Measurements from ENCODE around the gene TEAD3. TPM values are rescaled to one million over a fixed set of nuclear protein-coding genes. Genes with fewer than 3 reads are reported as not detected.

The TEAD3 gene
- total RNA-seq, 1 experiment from 2014 or later, result 34.3 TPM

DNA sequence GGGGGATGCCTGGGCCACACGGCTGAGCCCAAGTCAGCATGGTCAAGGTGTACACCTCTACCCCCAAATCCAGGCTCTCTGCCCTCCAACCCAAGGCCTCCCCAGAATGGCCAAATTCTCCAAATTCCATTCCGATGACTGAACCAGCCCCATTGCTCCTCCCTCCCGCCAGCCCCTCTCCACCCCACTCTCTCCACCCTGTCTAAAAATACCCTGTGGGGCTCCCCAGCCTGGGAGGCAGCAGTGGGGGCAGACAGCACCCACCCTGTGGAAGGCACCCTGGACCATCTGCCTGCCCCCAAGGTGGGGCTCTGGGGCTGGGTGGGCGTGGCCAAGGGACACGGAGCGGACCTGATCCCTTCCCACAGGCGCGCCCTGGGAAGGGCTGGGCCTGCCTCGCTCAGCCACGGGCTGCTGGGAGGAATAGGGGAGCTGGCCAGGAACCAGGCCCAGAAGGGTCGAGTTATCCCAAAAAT is 11.4 kb downstream of the TEAD3 start (continued):
- TF ChIP-seq USF1 (CRISPR knock-in tag; IDR thresholded peaks at IDR 0.05), result peak; percentile 33; the same call in 1 of the 2 replicates
- TF ChIP-seq FOXJ3 (CRISPR knock-in tag; IDR thresholded peaks at IDR 0.05; ENCODE audit: borderline replicate concordance), result no peak

DNA sequence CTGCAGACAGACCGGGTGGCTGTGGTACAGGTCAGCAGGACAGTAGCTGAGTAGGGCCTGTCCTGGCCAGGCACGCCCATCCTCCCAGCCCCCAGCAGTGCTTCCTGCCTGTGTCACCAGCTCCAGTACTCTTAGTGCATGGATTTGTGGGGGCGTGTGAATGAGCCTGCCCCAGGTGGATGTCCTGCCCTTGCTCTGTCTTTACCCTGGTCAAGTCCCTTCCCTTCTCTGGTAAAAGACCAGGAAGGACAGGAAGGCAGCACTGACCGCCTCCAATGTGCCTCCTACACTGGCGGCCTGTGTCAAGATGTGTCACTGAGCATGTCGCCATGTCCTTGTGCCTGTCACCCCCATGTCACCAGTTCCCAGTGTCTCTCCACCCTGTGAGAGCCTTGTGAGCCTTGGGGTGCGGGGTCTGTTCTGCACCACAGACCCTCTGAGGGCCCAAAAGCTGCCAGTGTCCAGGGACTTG is 11.9 kb downstream of the TEAD3 start:
- Mint-ChIP-seq H3K4me1 (peaks cover 41% of the 10 kb centered on the region), H3K4me3 (peak overlapping the region; percentile 65), H3K36me3 (peaks cover 8% of the 10 kb centered on the region; the same call in 1 of the 2 replicates)

GRCh38 chr6:35483893-35484645 is 12.8 kb downstream of the TEAD3 start:
- TF ChIP-seq GTF2I (CRISPR knock-in tag; conservative IDR thresholded peaks at IDR 0.05), result no peak
- TF ChIP-seq JUN (CRISPR knock-in tag; IDR thresholded peaks at IDR 0.05), result no peak
- TF ChIP-seq, protein P1, sequence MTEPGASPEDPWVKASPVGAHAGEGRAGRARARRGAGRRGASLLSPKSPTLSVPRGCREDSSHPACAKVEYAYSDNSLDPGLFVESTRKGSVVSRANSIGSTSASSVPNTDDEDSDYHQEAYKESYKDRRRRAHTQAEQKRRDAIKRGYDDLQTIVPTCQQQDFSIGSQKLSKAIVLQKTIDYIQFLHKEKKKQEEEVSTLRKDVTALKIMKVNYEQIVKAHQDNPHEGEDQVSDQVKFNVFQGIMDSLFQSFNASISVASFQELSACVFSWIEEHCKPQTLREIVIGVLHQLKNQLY (CRISPR knock-in tag; IDR thresholded peaks at IDR 0.05), result no peak
- TF ChIP-seq, protein P2, sequence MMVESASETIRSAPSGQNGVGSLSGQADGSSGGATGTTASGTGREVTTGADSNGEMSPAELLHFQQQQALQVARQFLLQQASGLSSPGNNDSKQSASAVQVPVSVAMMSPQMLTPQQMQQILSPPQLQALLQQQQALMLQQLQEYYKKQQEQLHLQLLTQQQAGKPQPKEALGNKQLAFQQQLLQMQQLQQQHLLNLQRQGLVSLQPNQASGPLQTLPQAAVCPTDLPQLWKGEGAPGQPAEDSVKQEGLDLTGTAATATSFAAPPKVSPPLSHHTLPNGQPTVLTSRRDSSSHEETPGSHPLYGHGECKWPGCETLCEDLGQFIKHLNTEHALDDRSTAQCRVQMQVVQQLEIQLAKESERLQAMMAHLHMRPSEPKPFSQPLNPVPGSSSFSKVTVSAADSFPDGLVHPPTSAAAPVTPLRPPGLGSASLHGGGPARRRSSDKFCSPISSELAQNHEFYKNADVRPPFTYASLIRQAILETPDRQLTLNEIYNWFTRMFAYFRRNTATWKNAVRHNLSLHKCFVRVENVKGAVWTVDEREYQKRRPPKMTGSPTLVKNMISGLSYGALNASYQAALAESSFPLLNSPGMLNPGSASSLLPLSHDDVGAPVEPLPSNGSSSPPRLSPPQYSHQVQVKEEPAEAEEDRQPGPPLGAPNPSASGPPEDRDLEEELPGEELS (CRISPR knock-in tag; IDR thresholded peaks at IDR 0.05), result no peak
- TF ChIP-seq PRRX2 (CRISPR knock-in tag; IDR thresholded peaks at IDR 0.05), result no peak
- TF ChIP-seq, protein P3, sequence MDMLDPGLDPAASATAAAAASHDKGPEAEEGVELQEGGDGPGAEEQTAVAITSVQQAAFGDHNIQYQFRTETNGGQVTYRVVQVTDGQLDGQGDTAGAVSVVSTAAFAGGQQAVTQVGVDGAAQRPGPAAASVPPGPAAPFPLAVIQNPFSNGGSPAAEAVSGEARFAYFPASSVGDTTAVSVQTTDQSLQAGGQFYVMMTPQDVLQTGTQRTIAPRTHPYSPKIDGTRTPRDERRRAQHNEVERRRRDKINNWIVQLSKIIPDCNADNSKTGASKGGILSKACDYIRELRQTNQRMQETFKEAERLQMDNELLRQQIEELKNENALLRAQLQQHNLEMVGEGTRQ (CRISPR knock-in tag; IDR thresholded peaks at IDR 0.05), result no peak
- TF ChIP-seq, protein P4, sequence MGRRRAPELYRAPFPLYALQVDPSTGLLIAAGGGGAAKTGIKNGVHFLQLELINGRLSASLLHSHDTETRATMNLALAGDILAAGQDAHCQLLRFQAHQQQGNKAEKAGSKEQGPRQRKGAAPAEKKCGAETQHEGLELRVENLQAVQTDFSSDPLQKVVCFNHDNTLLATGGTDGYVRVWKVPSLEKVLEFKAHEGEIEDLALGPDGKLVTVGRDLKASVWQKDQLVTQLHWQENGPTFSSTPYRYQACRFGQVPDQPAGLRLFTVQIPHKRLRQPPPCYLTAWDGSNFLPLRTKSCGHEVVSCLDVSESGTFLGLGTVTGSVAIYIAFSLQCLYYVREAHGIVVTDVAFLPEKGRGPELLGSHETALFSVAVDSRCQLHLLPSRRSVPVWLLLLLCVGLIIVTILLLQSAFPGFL (CRISPR knock-in tag; IDR thresholded peaks at IDR 0.05; ENCODE audit: borderline replicate concordance), result no peak
- no peak for TF ChIP-seq NFYB (CRISPR knock-in tag; conservative IDR thresholded peaks at IDR 0.05; ENCODE audit: low read depth)
- TF ChIP-seq, protein P5, sequence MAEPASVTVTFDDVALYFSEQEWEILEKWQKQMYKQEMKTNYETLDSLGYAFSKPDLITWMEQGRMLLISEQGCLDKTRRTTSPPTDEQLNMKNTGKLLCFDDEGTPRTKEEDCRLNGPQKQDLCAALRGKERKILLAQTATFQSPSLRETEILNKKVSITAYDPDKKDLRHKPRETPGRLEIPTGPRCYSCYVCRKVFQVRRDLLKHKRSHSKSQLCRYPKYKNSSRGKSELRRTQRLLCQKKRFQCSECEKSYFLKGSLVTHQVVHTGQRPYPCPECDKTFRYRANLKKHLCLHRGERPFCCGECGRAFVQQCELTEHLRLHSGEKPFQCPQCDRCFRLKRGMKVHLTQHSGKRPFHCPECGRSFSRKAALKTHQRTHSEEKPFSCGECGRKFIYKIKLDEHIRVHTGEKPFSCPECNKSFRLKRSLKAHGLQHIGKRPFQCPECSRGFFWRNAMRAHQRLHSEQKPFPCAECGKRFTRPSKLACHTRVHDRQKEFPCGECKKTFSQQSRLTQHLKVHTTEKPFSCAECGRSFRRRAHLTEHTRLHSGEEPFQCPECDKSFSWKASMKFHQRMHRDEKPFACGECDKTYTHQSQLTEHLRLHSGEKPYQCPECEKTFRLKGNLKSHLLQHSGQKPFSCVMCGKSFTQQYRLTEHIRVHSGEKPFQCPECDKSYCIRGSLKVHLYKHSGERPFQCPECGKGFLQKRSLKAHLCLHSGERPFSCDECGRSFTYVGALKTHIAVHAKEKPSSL (CRISPR knock-in tag; conservative IDR thresholded peaks at IDR 0.05), result no peak
- TF ChIP-seq KAT7 (CRISPR knock-in tag; IDR thresholded peaks at IDR 0.05; ENCODE audit: borderline replicate concordance), result no peak
- TF ChIP-seq RELA (CRISPR knock-in tag; IDR thresholded peaks at IDR 0.05; ENCODE audit: borderline replicate concordance), result no peak
- DNase-seq (ENCODE audit: low spot score), result no peak
- CTCF ChIA-PET, result interaction anchor here (0.9 to 1.5 kb wide), 3 partner anchors 38 to 142 kb away, joined by 3 to 4 read pairs (median 3); no protein-coding TSS in a partner anchor
- Mint-ChIP-seq H3K4me3 (no peak overlapping the region), H3K27me3 (ENCODE audit: low read depth) (no peaks in the 10 kb centered on the region), H3K36me3 (peaks cover 8% of the 10 kb centered on the region; the same call in 1 of the 2 replicates), H3K9me3 (no peaks in the 10 kb centered on the region), H3K27ac (peak overlapping the region; percentile 98), H3K4me1 (peaks cover 38% of the 10 kb centered on the region)
- POLR2A ChIA-PET, result interaction anchor here (4.3 to 5.6 kb wide), 2 partner anchors 11 to 12 kb away, joined by 54 read pairs; partner anchors contain the start of gene TEAD3
- no peak for ATAC-seq

More for the DNA sequence above, 11.9 kb downstream of the TEAD3 start:
- H3K9me3 Mint-ChIP-seq, result no peaks in the 10 kb centered on the region
- ATAC-seq, result no peak; the same call in 1 of the 2 replicates
- H3K27ac Mint-ChIP-seq, result peak overlapping the region; percentile 98
- no peak for DNase-seq (ENCODE audit: low spot score)
- ChIA-PET CTCF (interaction anchor here (0.9 to 1.4 kb wide), 2 partner anchors 38 to 143 kb away, joined by 3 to 4 read pairs; no protein-coding TSS in a partner anchor), POLR2A (interaction anchor here (4.3 to 5.6 kb wide), 2 partner anchors 12 kb away, joined by 54 read pairs; partner anchors contain the start of gene TEAD3)
- no peaks in the 10 kb centered on the region for H3K27me3 Mint-ChIP-seq (ENCODE audit: low read depth)
- peak; percentile 54; the same call in 1 of the 2 replicates for TF ChIP-seq NFATC4 (CRISPR knock-in tag; IDR thresholded peaks at IDR 0.05)
- no peak for TF ChIP-seq FOXK1 (CRISPR knock-in tag; IDR thresholded peaks at IDR 0.05)
- TF ChIP-seq, protein P6, sequence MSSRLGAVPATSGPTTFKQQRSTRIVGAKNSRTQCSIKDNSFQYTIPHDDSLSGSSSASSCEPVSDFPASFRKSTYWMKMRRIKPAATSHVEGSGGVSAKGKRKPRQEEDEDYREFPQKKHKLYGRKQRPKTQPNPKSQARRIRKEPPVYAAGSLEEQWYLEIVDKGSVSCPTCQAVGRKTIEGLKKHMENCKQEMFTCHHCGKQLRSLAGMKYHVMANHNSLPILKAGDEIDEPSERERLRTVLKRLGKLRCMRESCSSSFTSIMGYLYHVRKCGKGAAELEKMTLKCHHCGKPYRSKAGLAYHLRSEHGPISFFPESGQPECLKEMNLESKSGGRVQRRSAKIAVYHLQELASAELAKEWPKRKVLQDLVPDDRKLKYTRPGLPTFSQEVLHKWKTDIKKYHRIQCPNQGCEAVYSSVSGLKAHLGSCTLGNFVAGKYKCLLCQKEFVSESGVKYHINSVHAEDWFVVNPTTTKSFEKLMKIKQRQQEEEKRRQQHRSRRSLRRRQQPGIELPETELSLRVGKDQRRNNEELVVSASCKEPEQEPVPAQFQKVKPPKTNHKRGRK (CRISPR knock-in tag; IDR thresholded peaks at IDR 0.05; ENCODE audit: borderline replicate concordance), result no peak
- no peak for TF ChIP-seq NFE2L1 (CRISPR knock-in tag; IDR thresholded peaks at IDR 0.05)

Data from WTC11 (cell line).